IMR-90 (cell line): ENCODE measurements around the gene ZFX. TPM values are rescaled to one million over a fixed set of nuclear protein-coding genes. Genes with fewer than 3 reads are reported as not detected.

Experiments
- ATAC-seq: fragments of 200-7000 bp; cut with Tn5 transposase; 2 replicates; pipeline ENCODE4 v1.9.1; 2020; ENCODE audit warnings: low read depth, mild to moderate bottlenecking, moderate library complexity
- BruUV-seq: library from RNA; stranded (reverse); fragments of 400-500 nt; replicated peaks from 2 replicates; lab custom pipeline; 2021; lab: Mats Ljungman, UMichigan
- CTCF ChIA-PET: fragments of 300-600 bp; formaldehyde crosslinking; extraction: SDS; loops from one replicate; lab custom pipeline; 2021; ENCODE audit warnings: antibody characterized with exemption; lab: Yijun Ruan, JAX
- POLR2A ChIA-PET: fragments of 300-600 bp; sonication (Branson Sonifier 250); formaldehyde crosslinking; loops from one replicate; lab custom pipeline; 2022; ENCODE audit warnings: antibody characterized with exemption; ENCODE audit not compliant: unreplicated experiment; lab: Charles Lee
- DNase-seq: peaks from one replicate; pipeline ENCODE4 v3.0.0; 2013
- H2AFZ ChIP-seq: replicated peaks from 2 replicates; pipeline ENCODE3; 2013; ENCODE audit warnings: low read length, mild to moderate bottlenecking; ENCODE audit not compliant: poor library complexity
- H2AK5ac ChIP-seq: 2 replicates; pipeline ENCODE4 v1.6.1; 2013; ENCODE audit warnings: low read depth, low read length, inconsistent platforms
- H2AK9ac ChIP-seq: replicated peaks from 2 replicates; pipeline ENCODE3; 2013; ENCODE audit warnings: mild to moderate bottlenecking, low read depth, low read length, moderate library complexity; ENCODE audit not compliant: poor library complexity
- H2BK120ac ChIP-seq: 2 replicates; pipeline ENCODE4 v1.6.1; 2013; ENCODE audit warnings: low read depth, low read length, inconsistent platforms
- H2BK15ac ChIP-seq: 3 replicates; pipeline ENCODE4 v1.6.1; 2013; ENCODE audit warnings: low read depth, low read length, inconsistent platforms
- H2BK20ac ChIP-seq: 2 replicates; pipeline ENCODE4 v1.6.1; 2013; ENCODE audit warnings: low read depth, mild to moderate bottlenecking, inconsistent platforms, low read length, moderate library complexity
- H2BK5ac ChIP-seq: 2 replicates; pipeline ENCODE4 v1.6.1; 2013; ENCODE audit warnings: mild to moderate bottlenecking, low read depth, low read length, inconsistent platforms; ENCODE audit not compliant: poor library complexity, severe bottlenecking
- H3K14ac ChIP-seq: replicated peaks from 2 replicates; pipeline ENCODE4 v1.6.1; 2013; ENCODE audit warnings: low read depth, low read length, inconsistent platforms
- H3K18ac ChIP-seq: 2 replicates; pipeline ENCODE4 v1.6.1; 2013; ENCODE audit warnings: low read depth, low read length, control low read depth
- H3K23ac ChIP-seq: 2 replicates; pipeline ENCODE4 v1.6.1; 2013; ENCODE audit warnings: low read depth, low read length, inconsistent platforms
- H3K27ac ChIP-seq: 2 replicates; pipeline ENCODE4 v1.5.1; 2013; ENCODE audit warnings: mild to moderate bottlenecking, control low read depth, low read length; ENCODE audit not compliant: insufficient read depth
- H3K27me3 ChIP-seq: 2 replicates; pipeline ENCODE4 v1.6.1; 2013; ENCODE audit warnings: low read length; ENCODE audit not compliant: control insufficient read depth, insufficient read depth
- H3K36me3 ChIP-seq: 2 replicates; pipeline ENCODE4 v1.6.1; 2013; ENCODE audit warnings: low read length, mixed read lengths; ENCODE audit not compliant: control insufficient read depth, insufficient read depth
- H3K4ac ChIP-seq: 2 replicates; pipeline ENCODE4 v1.6.1; 2013; ENCODE audit warnings: low read depth, low read length, inconsistent platforms
- H3K4me1 ChIP-seq: 2 replicates; pipeline ENCODE4 v1.6.1; 2013; ENCODE audit warnings: low read length, mixed read lengths; ENCODE audit not compliant: control insufficient read depth, insufficient read depth
- H3K4me2 ChIP-seq: 2 replicates; pipeline ENCODE4 v1.6.1; 2013; ENCODE audit warnings: low read depth, mild to moderate bottlenecking, control low read depth, low read length, moderate library complexity
- H3K4me3 ChIP-seq: 2 replicates; pipeline ENCODE4 v1.5.1; 2013; ENCODE audit warnings: low read depth, mild to moderate bottlenecking, control low read depth, low read length, moderate library complexity; ENCODE audit not compliant: insufficient read depth
- H3K56ac ChIP-seq: 2 replicates; pipeline ENCODE4 v1.6.1; 2013; ENCODE audit warnings: low read length, inconsistent platforms; ENCODE audit not compliant: insufficient read depth; ENCODE audit errors: extremely low read depth
- H3K79me1 ChIP-seq, 2 experiments: 2 replicates each; pipeline ENCODE4 v1.6.1; 2013; ENCODE audit warnings: low read length in 2 of 2, inconsistent platforms in 1 of 2, low read depth in 1 of 2
- H3K9ac ChIP-seq: 2 replicates; pipeline ENCODE4 v1.6.1; 2013; ENCODE audit warnings: low read depth, low read length, control low read depth
- H3K9me1 ChIP-seq: 2 replicates; pipeline ENCODE4 v1.6.1; 2013; ENCODE audit warnings: low read length, inconsistent platforms; ENCODE audit not compliant: insufficient read depth
- H3K9me3 ChIP-seq: 2 replicates; pipeline ENCODE4 v1.6.1; 2013; ENCODE audit warnings: low read length; ENCODE audit not compliant: control insufficient read depth, insufficient read depth
- H4K20me1 ChIP-seq: 2 replicates; pipeline ENCODE4 v1.6.1; 2013; ENCODE audit warnings: low read length, inconsistent platforms; ENCODE audit not compliant: insufficient read depth
- H4K5ac ChIP-seq: 2 replicates; pipeline ENCODE4 v1.6.1; 2013; ENCODE audit warnings: mild to moderate bottlenecking, low read depth, low read length, control low read depth
- H4K8ac ChIP-seq, 2 experiments: 2 replicates each; pipeline ENCODE4 v1.6.1; 2013; ENCODE audit warnings: low read depth in 2 of 2, low read length in 2 of 2, control low read depth in 1 of 2, inconsistent platforms in 1 of 2
- H4K91ac ChIP-seq: 2 replicates; pipeline ENCODE4 v1.6.1; 2013; ENCODE audit warnings: low read depth, low read length, inconsistent platforms; ENCODE audit not compliant: insufficient read depth
- BHLHE40 ChIP-seq: fragments of 150-350 bp; IDR thresholded peaks from 2 replicates; pipeline ENCODE4 v1.6.1; 2016; ENCODE audit warnings: mild to moderate bottlenecking, low read depth, low read length
- CEBPB ChIP-seq: IDR thresholded peaks from 2 replicates; pipeline ENCODE4 v1.6.1; 2012; ENCODE audit warnings: low read depth, low read length, improper control_type of control experiment
- CHD1 ChIP-seq: IDR thresholded peaks from 2 replicates; pipeline ENCODE4 v1.6.1; 2012; ENCODE audit warnings: low read depth, low read length, improper control_type of control experiment
- CTCF ChIP-seq: conservative IDR thresholded peaks from 2 replicates; pipeline ENCODE4 v1.5.1; 2012; ENCODE audit warnings: mild to moderate bottlenecking, low read depth, low read length, improper control_type of control experiment
- FOS ChIP-seq: fragments of 150-350 bp; IDR thresholded peaks from 2 replicates; pipeline ENCODE4 v1.6.1; 2016; ENCODE audit warnings: low read depth, low read length
- MAFK ChIP-seq: IDR thresholded peaks from 2 replicates; pipeline ENCODE4 v1.6.1; 2012; ENCODE audit warnings: low read depth, low read length, improper control_type of control experiment
- MAZ ChIP-seq: IDR thresholded peaks from 2 replicates; pipeline ENCODE4 v1.6.1; 2012; ENCODE audit warnings: low read depth, mild to moderate bottlenecking, low read length, improper control_type of control experiment, moderate library complexity, borderline replicate concordance
- MXI1 ChIP-seq: IDR thresholded peaks from 2 replicates; pipeline ENCODE4 v1.6.1; 2012; ENCODE audit warnings: low read depth, mild to moderate bottlenecking, low read length, moderate library complexity, borderline replicate concordance
- NFE2L2 ChIP-seq: fragments of 150-350 bp; IDR thresholded peaks from 2 replicates; pipeline ENCODE4 v1.6.1; 2016; ENCODE audit warnings: low read depth, mild to moderate bottlenecking, low read length
- POLR2A ChIP-seq: IDR thresholded peaks from 2 replicates; pipeline ENCODE4 v1.6.1; 2012; ENCODE audit warnings: mild to moderate bottlenecking, low read depth, low read length
- RAD21 ChIP-seq: IDR thresholded peaks from 2 replicates; pipeline ENCODE4 v1.6.1; 2012; ENCODE audit warnings: low read length, improper control_type of control experiment
- RCOR1 ChIP-seq: IDR thresholded peaks from 2 replicates; pipeline ENCODE4 v1.6.1; 2012; ENCODE audit warnings: mild to moderate bottlenecking, low read length, improper control_type of control experiment; ENCODE audit not compliant: insufficient replicate concordance
- RFX5 ChIP-seq: IDR thresholded peaks from 2 replicates; pipeline ENCODE4 v1.8.0; 2012; ENCODE audit warnings: low read depth, mild to moderate bottlenecking, low read length, moderate library complexity
- SMC3 ChIP-seq: fragments of 150-350 bp; IDR thresholded peaks from 2 replicates; pipeline ENCODE4 v1.6.1; 2016; ENCODE audit warnings: low read depth, mild to moderate bottlenecking, antibody characterized with exemption, low read length, moderate library complexity
- WGBS, 2 experiments: methylation state at CpG; one replicate each; pipeline versions ENCODE4 v1.1.5 to v1.1.7; 2013; ENCODE audit warnings: missing lambda C conversion rate in 2 of 2; ENCODE audit not compliant: insufficient read length in 1 of 2; ENCODE audit errors: extremely low coverage in 2 of 2; 5-methylcytosine and 5-hydroxymethylcytosine counted together
- dilution Hi-C: fragments of 300-500 bp; cut with HindIII; formaldehyde crosslinking; loops from one replicate; pipeline ENCODE4 v1.14.3; 2018; ENCODE audit warnings: low sequenced_read_pairs; ENCODE audit not compliant: unreplicated experiment
- in situ Hi-C: fragments of 300-500 bp; cut with MboI; formaldehyde crosslinking; loops from 3 replicates; pipeline ENCODE4 v1.14.3; 2019; ENCODE audit warnings: low sequenced_read_pairs, inconsistent platforms, mixed read lengths
- intact Hi-C: fragments of 100-400 bp; cut with micrococcal nuclease; formaldehyde crosslinking; loops from 2 replicates; pipeline ENCODE4 v1.10.0; 2022
- polyA plus RNA-seq, 3 experiments: library from polyadenylated mRNA; depleted of rRNA; stranded (reverse); fragments of >200 nt; gene quantifications; 2 replicates each; pipeline ENCODE4 v1.2.3, GENCODE V29; 2012; ENCODE audit warnings: low replicate concordance in 1 of 3
- total RNA-seq: library from RNA; depleted of rRNA; stranded (reverse); fragments of >200 nt; gene quantifications from 2 replicates; pipeline ENCODE4 v1.2.3, GENCODE V29; 2012
- TF ChIP-seq, protein P1 (sequence below): fragments of 150-350 bp; IDR thresholded peaks from 2 replicates; pipeline ENCODE4 v1.6.1; 2017; ENCODE audit warnings: mild to moderate bottlenecking, antibody characterized with exemption, low read length, low read depth
- TF ChIP-seq, protein P2 (sequence below): fragments of 150-350 bp; IDR thresholded peaks from 2 replicates; pipeline ENCODE4 v1.6.1; 2016; ENCODE audit warnings: low read depth, mild to moderate bottlenecking, low read length, moderate library complexity, borderline replicate concordance

The ZFX gene
- total and polyA plus RNA-seq, 2 of the 4 experiments (the other 2 are of a cell fraction): 16.0 to 99.3 TPM

DNA sequence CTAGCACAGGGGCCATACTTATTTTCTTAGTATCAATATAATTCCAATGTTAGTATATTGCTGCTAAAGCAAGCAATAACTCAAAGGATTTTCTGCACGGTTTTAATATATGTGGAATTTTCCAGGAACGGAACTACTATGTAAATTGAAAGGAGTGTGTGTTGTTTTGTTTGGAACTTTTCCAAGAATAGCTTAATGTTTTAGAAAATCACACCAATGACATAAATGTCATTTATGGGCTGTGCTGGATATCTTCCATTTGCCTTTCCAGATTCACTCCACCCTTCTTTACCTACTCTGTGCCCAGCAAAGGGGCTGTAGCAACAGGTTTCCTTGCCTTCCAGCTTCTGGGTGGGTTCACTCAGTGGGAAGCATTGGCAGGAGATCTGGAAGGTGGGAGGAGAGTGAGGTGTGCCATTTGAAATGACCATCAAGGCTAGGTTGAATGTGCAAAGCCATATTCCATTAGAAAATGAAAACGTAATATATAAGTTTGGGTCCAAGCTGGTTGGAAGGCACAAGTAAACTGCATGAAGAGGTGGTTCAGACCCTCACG lies 25.2 kb upstream of the ZFX start:
- Histone ChIP-seq H2BK20ac (no peak overlapping the region), H3K56ac (no peak overlapping the region), H2AFZ (no peak overlapping the region), H3K14ac (no peak overlapping the region), H4K5ac (no peak overlapping the region), H2AK9ac (no peak overlapping the region), H2BK5ac (no peak overlapping the region), H4K8ac (no peak overlapping the region), H2BK120ac (no peak overlapping the region), H3K4me2 (no peak overlapping the region), H4K91ac (no peak overlapping the region), H3K4me3 (no peak overlapping the region), H2AK5ac (no peak overlapping the region), H4K20me1 (no peaks in the 10 kb centered on the region), H3K79me1 (no peaks in the 10 kb centered on the region), H3K23ac (no peak overlapping the region), H3K4ac (no peak overlapping the region), H3K4me1 (peaks cover 2% of the 10 kb centered on the region; the same call in 1 of the 2 replicates), H3K9ac (no peak overlapping the region), H3K18ac (no peak overlapping the region), H3K36me3 (no peaks in the 10 kb centered on the region), H3K27ac (no peak overlapping the region), H3K9me1 (no peaks in the 10 kb centered on the region), H2BK15ac (no peak overlapping the region), H3K27me3 (peaks cover 9% of the 10 kb centered on the region; the same call in 1 of the 2 replicates), H3K9me3 (no peaks in the 10 kb centered on the region)
- intact Hi-C loops (no loop called here), dilution Hi-C loops (no loop called here), in situ Hi-C loops (no loop called here)
- TF ChIP-seq CTCF: no peak
- no peak for TF ChIP-seq BHLHE40
- no peak for TF ChIP-seq NFE2L2
- TF ChIP-seq RFX5: no peak
- no peak for TF ChIP-seq RCOR1
- TF ChIP-seq FOS: no peak
- TF ChIP-seq, protein P1, sequence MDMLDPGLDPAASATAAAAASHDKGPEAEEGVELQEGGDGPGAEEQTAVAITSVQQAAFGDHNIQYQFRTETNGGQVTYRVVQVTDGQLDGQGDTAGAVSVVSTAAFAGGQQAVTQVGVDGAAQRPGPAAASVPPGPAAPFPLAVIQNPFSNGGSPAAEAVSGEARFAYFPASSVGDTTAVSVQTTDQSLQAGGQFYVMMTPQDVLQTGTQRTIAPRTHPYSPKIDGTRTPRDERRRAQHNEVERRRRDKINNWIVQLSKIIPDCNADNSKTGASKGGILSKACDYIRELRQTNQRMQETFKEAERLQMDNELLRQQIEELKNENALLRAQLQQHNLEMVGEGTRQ: no peak
- TF ChIP-seq MAFK: no peak
- no peak for TF ChIP-seq POLR2A
- no peak for TF ChIP-seq CHD1
- TF ChIP-seq SMC3: no peak
- no peak for TF ChIP-seq MAZ
- TF ChIP-seq, protein P2, sequence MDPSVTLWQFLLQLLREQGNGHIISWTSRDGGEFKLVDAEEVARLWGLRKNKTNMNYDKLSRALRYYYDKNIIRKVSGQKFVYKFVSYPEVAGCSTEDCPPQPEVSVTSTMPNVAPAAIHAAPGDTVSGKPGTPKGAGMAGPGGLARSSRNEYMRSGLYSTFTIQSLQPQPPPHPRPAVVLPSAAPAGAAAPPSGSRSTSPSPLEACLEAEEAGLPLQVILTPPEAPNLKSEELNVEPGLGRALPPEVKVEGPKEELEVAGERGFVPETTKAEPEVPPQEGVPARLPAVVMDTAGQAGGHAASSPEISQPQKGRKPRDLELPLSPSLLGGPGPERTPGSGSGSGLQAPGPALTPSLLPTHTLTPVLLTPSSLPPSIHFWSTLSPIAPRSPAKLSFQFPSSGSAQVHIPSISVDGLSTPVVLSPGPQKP: no peak
- TF ChIP-seq MXI1: no peak
- no peak for TF ChIP-seq RAD21
- TF ChIP-seq CEBPB: no peak
- CTCF ChIA-PET: no interaction called here
- BruUV-seq: no TSS peak
- POLR2A ChIA-PET: no interaction called here
- ATAC-seq (no peak), DNase-seq (no peak)
- WGBS, 2 experiments: no CpG with 5 or more reads among the region's 4 CpGs
